Activated naive CD4-positive, alpha-beta T cell treated with anti-CD3 and anti-CD28 coated beads, Interleukin-2, amount 10 ng/mL, durations not matched to agents 5 hours and 36 hours (primary cell): ENCODE data around the gene ZNF586. TPM values are rescaled to one million over a fixed set of nuclear protein-coding genes. Genes with fewer than 3 reads are reported as not detected.

ENCODE experiments used
- total RNA-seq, 2 experiments: library from RNA; stranded (reverse); gene quantifications; one replicate each; pipeline ENCODE4 v1.2.3, GENCODE V29; 2021

Gene ZNF586
- total RNA-seq: 10 to 100 TPM; 26.1 to 26.6 TPM

GRCh38 chr19:57769345-57770131 lies at the start of gene ZNF586:
Gene ZNF586 (plus strand): TSS chr19:57769676. CDS start chr19:57769843, 167 bp downstream.

GRCh38 chr19:57746580-57747471 lies 22.6 kb upstream of the ZNF586 start, which contains the start of gene ZNF776:
Gene ZNF776 (plus strand): TSS chr19:57746815. CDS start chr19:57747059, 244 bp downstream.

GRCh38 chr19:57814505-57815246 lies 45.2 kb downstream of the ZNF586 start, which contains the start of gene ZNF552:
Gene ZNF552 (minus strand): TSS chr19:57814913. CDS start chr19:57814743, 170 bp downstream.

GRCh38 chr19:57830071-57830602 lies 60.7 kb downstream of the ZNF586 start, which contains the start of gene ZNF587B:
Gene ZNF587B (plus strand): TSS chr19:57830299. CDS start chr19:57830529, 230 bp downstream.

Other genes starting within 250 kb of the ZNF586 start
- gene ZNF549, start 242.3 kb upstream of the ZNF586 start, total RNA-seq: 1 to 10 TPM; 9.5 to 9.8 TPM
- gene ZNF550, start 209.8 kb upstream of the ZNF586 start, total RNA-seq: 10 to 100 TPM; 15.8 TPM
- gene ZNF416, start 190.8 kb upstream of the ZNF586 start, total RNA-seq: 1 to 10 TPM; 7.4 to 8.5 TPM
- gene ZIK1, start 185.5 kb upstream of the ZNF586 start, total RNA-seq: 1 to 10 TPM; 8.0 to 9.4 TPM
- 1 to 10 TPM; 7.6 to 8.2 TPM for gene ZNF530, start 169.8 kb upstream of the ZNF586 start, total RNA-seq
- 10 to 100 TPM; 19.8 to 20.5 TPM for gene ZNF134, start 155.4 kb upstream of the ZNF586 start, total RNA-seq
- gene ZNF211, start 136.5 kb upstream of the ZNF586 start, total RNA-seq: 10 to 100 TPM; 18.3 to 21.1 TPM
- gene ZSCAN4, start 100.7 kb upstream of the ZNF586 start, total RNA-seq: not detected
- gene ZNF551, start 87.7 kb upstream of the ZNF586 start, total RNA-seq: 10 to 100 TPM; 16.1 to 16.8 TPM
- 1 to 10 TPM; 2.2 to 2.3 TPM for gene ZNF154, start 60.5 kb upstream of the ZNF586 start, total RNA-seq
- gene ZNF671, start 42.1 kb upstream of the ZNF586 start, total RNA-seq: 10 to 100 TPM; 13.4 to 15.3 TPM
- 10 to 100 TPM; 15.0 to 17.0 TPM for gene ZNF776, start 22.9 kb upstream of the ZNF586 start, total RNA-seq
- 10 to 100 TPM in 1 of 2 experiments, 1 to 10 TPM in 1; 9.5 to 11.1 TPM for gene ZNF552, start 45.2 kb downstream of the ZNF586 start, total RNA-seq
- 10 to 100 TPM; 17.4 to 19.7 TPM for gene ZNF587B, start 60.6 kb downstream of the ZNF586 start, total RNA-seq
- 10 to 100 TPM; 38.0 to 39.0 TPM for gene ZNF587, start 80.2 kb downstream of the ZNF586 start, total RNA-seq
- gene ZNF814, start 119.4 kb downstream of the ZNF586 start, total RNA-seq: 10 to 100 TPM; 20.5 to 22.3 TPM
- 10 to 100 TPM; 24.2 to 24.9 TPM for gene ZNF417, start 146.9 kb downstream of the ZNF586 start, total RNA-seq
- 1 to 10 TPM; 7.5 to 7.9 TPM for gene ZNF418, start 165.7 kb downstream of the ZNF586 start, total RNA-seq
- gene ZNF256, start 178.0 kb downstream of the ZNF586 start, total RNA-seq: 1 to 10 TPM; 8.8 to 9.3 TPM
- under 1 TPM; 0.38 to 0.43 TPM for gene C19orf18, start 204.9 kb downstream of the ZNF586 start, total RNA-seq
- gene ZNF606, start 233.1 kb downstream of the ZNF586 start, total RNA-seq: 10 to 100 TPM; 15.1 to 16.4 TPM